Right lobe of liver (tissue), 6 donors: ENCODE results near the gene F11. TPM values are rescaled to one million over a fixed set of nuclear protein-coding genes. Genes with fewer than 3 reads are reported as not detected.
"Not testable (repeated sequence)": the region's sequence is repeated elsewhere in the genome, so short reads cannot be mapped to it uniquely, and the experiment has no call there.

ENCODE experiments used
- ATAC-seq, 4 donors: fragments of 200-7000 bp; cut with Tn5 transposase; one replicate each; pipeline ENCODE4 v1.9.1; 2020; ENCODE audit warnings: mild to moderate bottlenecking in 4 of 4, moderate library complexity in 4 of 4
- DNase-seq, 3 donors: peaks; one replicate each; pipeline ENCODE4 v3.0.0-alpha.2; 2020
- H3K27ac ChIP-seq, 3 donors: fragments of 200-600 bp; one replicate each; pipeline ENCODE4 v1.8.0; 2022
- H3K27me3 ChIP-seq, 2 donors: fragments of 200-600 bp; one replicate each; pipeline ENCODE4 v1.8.0; 2022
- H3K36me3 ChIP-seq, 4 donors: fragments of 200-600 bp; sonication (generic) in 1 of 4; one replicate each; pipeline versions ENCODE4 v1.5.1 to v1.8.0; 2017 to 2022; ENCODE audit warnings: control low read depth in 1 of 4
- H3K4me1 ChIP-seq, 4 donors: fragments of 200-600 bp; sonication (generic) in 1 of 4; one replicate each; pipeline versions ENCODE4 v1.5.1 to v1.8.0; 2017 to 2022; ENCODE audit warnings: control low read depth in 1 of 4
- H3K4me3 ChIP-seq, 3 donors: fragments of 200-600 bp; one replicate each; pipeline ENCODE4 v1.8.0; 2022
- H3K9me3 ChIP-seq, 4 donors: fragments of 200-600 bp; sonication (generic) in 1 of 4; one replicate each; pipeline versions ENCODE4 v1.5.1 to v1.8.0; 2017 to 2022; ENCODE audit warnings: control low read depth in 1 of 4
- CTCF ChIP-seq, 4 donors: fragments of 200-600 bp in 3 of 4; fragments of 450-650 bp in 1 of 4; IDR thresholded peaks; one replicate each; pipeline versions ENCODE4 v1.5.1 to v1.8.0; 2016 to 2022; ENCODE audit warnings: antibody characterized with exemption in 4 of 4, mild to moderate bottlenecking in 2 of 4
- POLR2A ChIP-seq: fragments of 450-650 bp; IDR thresholded peaks from one replicate; pipeline ENCODE4 v1.6.1; 2017; ENCODE audit warnings: antibody characterized with exemption, mild to moderate bottlenecking
- WGBS: methylation state at CpG from one replicate; pipeline ENCODE4 v1.1.6; 2018; ENCODE audit warnings: low coverage, low lambda C conversion rate; ENCODE audit not compliant: insufficient coverage; ENCODE audit errors: missing lambda C conversion rate; 5-methylcytosine and 5-hydroxymethylcytosine counted together
- intact Hi-C, 2 donors: fragments of 100-400 bp; cut with DNase I; formaldehyde crosslinking; loops; one replicate each; pipeline versions ENCODE4 v1.11.2 to v1.14.1; 2022
- total RNA-seq, 6 experiments: library from RNA; depleted of rRNA in 2 of 6; stranded (reverse); fragments of >200 nt in 2 of 6; fragmentation: NEBNext Ultra II Directional in 3 of 6; extraction: Animal tissue kit (Norgen Biotek cat#: 25700) in 3 of 6; gene quantifications; one replicate each; pipeline versions ENCODE4 v1.1.0 to v1.2.4, GENCODE V29; 2016 to 2023
- donor health status: DM: no; HTN: yes; CAD: no.
- donor health status: DM: no; HTN: no; CAD: no.
- donor health status: DM: no; HTN: no; CAD: no.
- donor health status: DM: no; HTN: yes; CAD: no.
- donor health status: DM: no; HTN: yes; CAD: no.

Gene F11
- total RNA-seq, 6 experiments from 2014 or later = 94.5 to 201 (median 140) TPM

GRCh38 chr4:186258216-186258811, 7.7 kb upstream of the F11 start:
- peak overlapping the region; percentile 30 to 97 (median 95) for H3K27ac ChIP-seq
- peaks cover 0 to 23% (median 12%) of the 10 kb centered on the region in 4 donors for H3K36me3 ChIP-seq
- ATAC-seq (peak; percentile 1 to 26 (median 8)), DNase-seq (peak in 1 of 3 donors; percentile 54)
- H3K9me3 ChIP-seq = no peaks in the 10 kb centered on the region
- intact Hi-C loops = no loop called here
- peaks cover 0 to 41% (median 16%) of the 10 kb centered on the region in 4 donors for H3K4me1 ChIP-seq
- H3K4me3 ChIP-seq = no peak overlapping the region
- TF ChIP-seq POLR2A (peak; percentile 13), CTCF (IDR thresholded peaks at IDR 0.05) (no peak)
- 49% methylated on average over 11 of the region's 12 CpGs for WGBS
- H3K27me3 ChIP-seq = no peaks in the 10 kb centered on the region

- ATAC-seq (peak; percentile 53 to 87 (median 74)), DNase-seq (peak; percentile 55 to 86 (median 86))
- Histone ChIP-seq H3K36me3 (peaks cover 0 to 15% (median 6%) of the 10 kb centered on the region in 4 donors), H3K4me3 (peak overlapping the region in 2 of 3 donors; percentile 36 to 39), H3K27me3 (no peaks in the 10 kb centered on the region), H3K4me1 (peaks cover 0 to 47% (median 19%) of the 10 kb centered on the region in 4 donors), H3K27ac (peak overlapping the region; percentile 81 to 97 (median 95)), H3K9me3 (no peaks in the 10 kb centered on the region)
- WGBS = 42% methylated on average over 4 of the region's 6 CpGs
- TF ChIP-seq POLR2A (peak; percentile 91), CTCF (IDR thresholded peaks at IDR 0.05) (no peak)
- intact Hi-C loops = no loop called here
Measured at GRCh38 chr4:186260117-186260503, 5.9 kb upstream of the F11 start.

- Histone ChIP-seq H3K9me3 (no peaks in the 10 kb centered on the region), H3K36me3 (peaks cover 0 to 8% (median 2%) of the 10 kb centered on the region in 4 donors), H3K4me1 (peaks cover 0 to 52% (median 21%) of the 10 kb centered on the region in 4 donors), H3K27me3 (no peaks in the 10 kb centered on the region), H3K27ac (peak overlapping the region; percentile 81 to 97 (median 95)), H3K4me3 (peak overlapping the region in 2 of 3 donors; percentile 36 to 39)
- ATAC-seq (peak; percentile 70 to 82 (median 78)), DNase-seq (peak; percentile 83 to 96 (median 95))
- TF ChIP-seq CTCF (IDR thresholded peaks at IDR 0.05) = no peak
- TF ChIP-seq POLR2A = no peak
- WGBS = 29% methylated on average over 5 of the region's 12 CpGs
- intact Hi-C loops = no loop called here
Measured at GRCh38 chr4:186260504-186261448, 5.2 kb upstream of the F11 start.

- 92% methylated on average over 2 of the region's 7 CpGs for WGBS
- Histone ChIP-seq H3K9me3 (no peaks in the 10 kb centered on the region), H3K4me3 (no peak overlapping the region), H3K4me1 (peaks cover 0 to 44% (median 15%) of the 10 kb centered on the region in 4 donors), H3K27me3 (no peaks in the 10 kb centered on the region), H3K27ac (peak overlapping the region; percentile 69 to 87 (median 71)), H3K36me3 (no peaks in the 10 kb centered on the region)
- DNase-seq (no peak), ATAC-seq (no peak)
- TF ChIP-seq POLR2A = no peak
- no peak for TF ChIP-seq CTCF (IDR thresholded peaks at IDR 0.05)
- intact Hi-C loops = no loop called here
Measured at GRCh38 chr4:186264660-186265059, 1.3 kb upstream of the F11 start.

GRCh38 chr4:186265250-186265649, 739 bp upstream of the F11 start:
- H3K36me3 ChIP-seq, DNase-seq, intact Hi-C loops, ATAC-seq, H3K9me3 ChIP-seq, H3K27me3 ChIP-seq: not testable (repeated sequence)
- Histone ChIP-seq H3K4me3 (peak overlapping the region in 2 of 3 donors; percentile 54 to 62), H3K27ac (peak overlapping the region; percentile 69 to 87 (median 71)), H3K4me1 (peaks cover 0 to 44% (median 15%) of the 10 kb centered on the region in 4 donors)
- WGBS = 75% methylated on average over 11 of the region's 11 CpGs
